CD4-positive, alpha-beta T cell treated with Interleukin-6 at 100 ng/mL for 8 hours (primary cell): ENCODE results near the gene C6orf58.
"Not testable (repeated sequence)": the region's sequence is repeated elsewhere in the genome, so short reads cannot be mapped to it uniquely, and the experiment has no call there.

Experiments used
- DNase-seq: peaks from one replicate; pipeline ENCODE4 v3.0.0-alpha.2; 2020; ENCODE audit warnings: mixed read lengths, low spot score

The C6orf58 gene

GRCh38 chr6:127592964-127593363 lies 16.0 kb downstream of the C6orf58 start:
- DNase-seq, result no peak

- DNase-seq, result not testable (repeated sequence)
These were observed 16.5 kb downstream of the C6orf58 start for GRCh38 chr6:127593456-127593855.

- no peak for DNase-seq
These were observed 29.2 kb downstream of the C6orf58 start for GRCh38 chr6:127606131-127606562.

- no peak for DNase-seq
These were observed 31.7 kb downstream of the C6orf58 start for GRCh38 chr6:127608554-127609270.

- no peak for DNase-seq
These were observed 41.8 kb downstream of the C6orf58 start for GRCh38 chr6:127618729-127619128.

GRCh38 chr6:127630800-127631199 lies 53.8 kb downstream of the C6orf58 start:
- DNase-seq, result no peak

GRCh38 chr6:127634178-127634577 lies 57.2 kb downstream of the C6orf58 start:
- no peak for DNase-seq

- no peak for DNase-seq
These were observed 58.1 kb downstream of the C6orf58 start for GRCh38 chr6:127635091-127635490.

GRCh38 chr6:127637830-127638409 lies 60.9 kb downstream of the C6orf58 start:
- no peak for DNase-seq
